Prostate gland (tissue), 2 donors: ENCODE results near the gene THPO. TPM values are rescaled to one million over a fixed set of nuclear protein-coding genes. Genes with fewer than 3 reads are reported as not detected.

Experiments
- DNase-seq: peaks from one replicate; pipeline ENCODE4 v3.0.0-alpha.2; 2019; ENCODE audit warnings: low spot score
- H3K27ac ChIP-seq, 2 donors: fragments of 200-600 bp; sonication (generic); 2 replicates each; pipeline ENCODE4 v1.5.1; 2017 to 2019
- H3K27me3 ChIP-seq: fragments of 200-600 bp; sonication (generic); replicated peaks from 2 replicates; pipeline ENCODE4 v1.5.1; 2019; ENCODE audit not compliant: insufficient read depth
- H3K36me3 ChIP-seq, 2 donors: fragments of 200-600 bp; sonication (generic); 1 replicate in 1 of 2; 2 replicates in 1 of 2; pipeline versions ENCODE4 v1.5.1 to v1.8.1; 2017 to 2019
- H3K4me1 ChIP-seq: fragments of 200-600 bp; sonication (generic); replicated peaks from 2 replicates; pipeline ENCODE4 v1.5.1; 2019
- H3K4me3 ChIP-seq, 2 donors: fragments of 200-600 bp; sonication (generic); 2 replicates each; pipeline ENCODE4 v1.5.1; 2017 to 2019
- H3K9me3 ChIP-seq: fragments of 200-600 bp; sonication (generic); 2 replicates; pipeline ENCODE4 v1.5.1; 2017
- POLR2A ChIP-seq: fragments of 450-650 bp; IDR thresholded peaks from one replicate; pipeline ENCODE4 v1.6.1; 2016; ENCODE audit warnings: antibody characterized with exemption, mild to moderate bottlenecking
- POLR2AphosphoS5 ChIP-seq: sonication (generic); formaldehyde crosslinking; IDR thresholded peaks from one replicate; pipeline ENCODE4 v1.6.1; 2017; ENCODE audit warnings: antibody characterized with exemption
- WGBS: methylation state at CpG from one replicate; pipeline ENCODE4 v1.1.5; 2018; 5-methylcytosine and 5-hydroxymethylcytosine counted together
- intact Hi-C: fragments of 100-400 bp; cut with DNase I; formaldehyde crosslinking; loops from one replicate; pipeline ENCODE4 v1.14.2; 2022
- total RNA-seq, 2 donors: library from RNA; depleted of rRNA; stranded (reverse); fragments of >200 nt; gene quantifications; one replicate each; pipeline ENCODE4 v1.1.0, GENCODE V29; 2016
- TF ChIP-seq, protein P1 (sequence below), 4 experiments: fragments of 200-600 bp in 2 of 4; fragments of 450-650 bp in 2 of 4; sonication (generic) in 2 of 4; IDR thresholded peaks; 1 replicate in 3 of 4; 2 replicates in 1 of 4; pipeline ENCODE4 v1.5.1; 2016 to 2019; ENCODE audit warnings: antibody characterized with exemption in 4 of 4, mild to moderate bottlenecking in 2 of 4, moderate library complexity in 2 of 4

THPO gene
- total RNA-seq, 2 donors from 2014 or later, result not detected

DNA sequence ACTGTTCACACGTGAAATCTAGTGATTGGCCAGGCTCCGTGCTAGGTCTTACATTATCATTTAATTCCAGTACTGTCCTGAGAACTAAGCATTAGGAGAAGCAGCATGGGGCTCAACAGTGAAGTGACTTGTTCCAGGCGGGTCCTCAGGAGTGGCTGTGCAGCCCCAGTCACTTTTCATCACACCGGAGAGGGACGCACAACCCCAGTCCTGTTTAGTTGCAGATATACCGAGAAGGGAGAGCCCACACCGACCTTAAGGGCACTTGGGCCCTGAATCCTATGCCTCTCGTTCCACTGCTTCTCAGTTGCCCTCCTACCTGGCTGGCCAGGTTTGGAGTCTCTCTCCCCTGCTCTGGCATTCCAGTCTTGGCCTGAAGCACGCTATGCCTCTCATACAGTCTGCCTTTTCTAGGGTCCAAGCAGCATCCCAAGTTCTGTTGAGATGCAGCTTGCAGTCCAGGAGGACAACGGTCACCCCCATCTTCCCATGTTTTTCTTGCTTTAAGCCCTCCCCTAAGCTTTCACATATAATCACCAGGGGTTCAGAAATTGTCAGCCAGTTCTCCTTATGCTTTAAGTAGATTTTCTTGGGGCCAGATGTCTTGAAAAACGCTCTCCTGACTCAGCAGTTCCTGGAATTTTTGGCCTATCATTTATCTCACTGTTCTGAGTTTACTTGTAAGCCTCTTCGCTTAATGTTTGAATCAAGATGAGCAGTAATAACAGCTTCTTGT is 30.5 kb downstream of the THPO start:
- 75% methylated on average over 12 of the region's 12 CpGs for WGBS
- DNase-seq, result no peak
- intact Hi-C loops, result no loop called here
- Histone ChIP-seq H3K9me3 (no peaks in the 10 kb centered on the region), H3K4me3 (no peak overlapping the region), H3K27me3 (no peaks in the 10 kb centered on the region), H3K36me3 (no peaks in the 10 kb centered on the region), H3K4me1 (no peaks in the 10 kb centered on the region), H3K27ac (no peak overlapping the region)
- TF ChIP-seq POLR2A, result no peak
- TF ChIP-seq, protein P1, sequence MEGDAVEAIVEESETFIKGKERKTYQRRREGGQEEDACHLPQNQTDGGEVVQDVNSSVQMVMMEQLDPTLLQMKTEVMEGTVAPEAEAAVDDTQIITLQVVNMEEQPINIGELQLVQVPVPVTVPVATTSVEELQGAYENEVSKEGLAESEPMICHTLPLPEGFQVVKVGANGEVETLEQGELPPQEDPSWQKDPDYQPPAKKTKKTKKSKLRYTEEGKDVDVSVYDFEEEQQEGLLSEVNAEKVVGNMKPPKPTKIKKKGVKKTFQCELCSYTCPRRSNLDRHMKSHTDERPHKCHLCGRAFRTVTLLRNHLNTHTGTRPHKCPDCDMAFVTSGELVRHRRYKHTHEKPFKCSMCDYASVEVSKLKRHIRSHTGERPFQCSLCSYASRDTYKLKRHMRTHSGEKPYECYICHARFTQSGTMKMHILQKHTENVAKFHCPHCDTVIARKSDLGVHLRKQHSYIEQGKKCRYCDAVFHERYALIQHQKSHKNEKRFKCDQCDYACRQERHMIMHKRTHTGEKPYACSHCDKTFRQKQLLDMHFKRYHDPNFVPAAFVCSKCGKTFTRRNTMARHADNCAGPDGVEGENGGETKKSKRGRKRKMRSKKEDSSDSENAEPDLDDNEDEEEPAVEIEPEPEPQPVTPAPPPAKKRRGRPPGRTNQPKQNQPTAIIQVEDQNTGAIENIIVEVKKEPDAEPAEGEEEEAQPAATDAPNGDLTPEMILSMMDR (IDR thresholded peaks at IDR 0.05), result no peak
- no peak for TF ChIP-seq POLR2AphosphoS5

DNA sequence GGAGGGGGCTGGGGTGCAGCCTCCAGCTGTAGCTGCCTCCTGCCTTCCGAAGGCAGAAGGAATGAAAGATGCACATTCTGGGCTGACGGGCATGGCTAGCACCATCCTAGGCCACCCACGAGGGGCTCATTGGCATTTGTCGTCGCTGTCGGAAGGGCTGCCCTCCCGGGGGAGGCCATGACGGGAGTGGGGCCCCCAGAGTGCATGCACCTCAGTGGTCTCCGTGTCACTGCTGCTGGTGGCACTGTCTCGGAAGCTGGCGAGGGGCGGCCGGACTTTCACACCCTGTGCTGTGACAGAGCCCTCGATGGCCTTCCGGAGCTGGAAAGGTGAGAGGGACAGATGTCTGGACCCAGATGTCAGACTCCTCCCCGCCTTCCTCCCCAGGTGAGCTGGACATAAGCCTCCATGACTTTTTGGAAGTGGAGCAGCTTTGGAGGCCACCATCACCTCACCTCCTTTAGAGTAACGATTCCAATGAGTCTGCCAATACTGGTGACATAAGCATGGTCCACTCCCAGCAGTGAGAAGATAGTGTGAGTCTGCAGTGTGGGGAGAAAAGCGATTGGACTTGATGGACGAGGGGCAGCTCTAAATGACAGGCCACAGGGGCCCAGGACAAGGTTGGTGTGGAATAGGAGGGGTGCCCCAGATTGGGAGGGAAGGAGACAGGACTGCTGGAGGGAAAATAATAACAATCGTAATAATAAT is 31.4 kb downstream of the THPO start:
- no peak for DNase-seq
- H3K36me3 ChIP-seq, result no peaks in the 10 kb centered on the region
- no peaks in the 10 kb centered on the region for H3K4me1 ChIP-seq
- no peak for TF ChIP-seq POLR2A
- TF ChIP-seq, protein P1 (IDR thresholded peaks at IDR 0.05), result no peak
- no peak for TF ChIP-seq POLR2AphosphoS5
- H3K9me3 ChIP-seq, result no peaks in the 10 kb centered on the region
- H3K27ac ChIP-seq, result no peak overlapping the region
- intact Hi-C loops, result no loop called here
- H3K4me3 ChIP-seq, result no peak overlapping the region
- WGBS, result 88% methylated on average over 20 of the region's 20 CpGs
- no peaks in the 10 kb centered on the region for H3K27me3 ChIP-seq

DNA sequence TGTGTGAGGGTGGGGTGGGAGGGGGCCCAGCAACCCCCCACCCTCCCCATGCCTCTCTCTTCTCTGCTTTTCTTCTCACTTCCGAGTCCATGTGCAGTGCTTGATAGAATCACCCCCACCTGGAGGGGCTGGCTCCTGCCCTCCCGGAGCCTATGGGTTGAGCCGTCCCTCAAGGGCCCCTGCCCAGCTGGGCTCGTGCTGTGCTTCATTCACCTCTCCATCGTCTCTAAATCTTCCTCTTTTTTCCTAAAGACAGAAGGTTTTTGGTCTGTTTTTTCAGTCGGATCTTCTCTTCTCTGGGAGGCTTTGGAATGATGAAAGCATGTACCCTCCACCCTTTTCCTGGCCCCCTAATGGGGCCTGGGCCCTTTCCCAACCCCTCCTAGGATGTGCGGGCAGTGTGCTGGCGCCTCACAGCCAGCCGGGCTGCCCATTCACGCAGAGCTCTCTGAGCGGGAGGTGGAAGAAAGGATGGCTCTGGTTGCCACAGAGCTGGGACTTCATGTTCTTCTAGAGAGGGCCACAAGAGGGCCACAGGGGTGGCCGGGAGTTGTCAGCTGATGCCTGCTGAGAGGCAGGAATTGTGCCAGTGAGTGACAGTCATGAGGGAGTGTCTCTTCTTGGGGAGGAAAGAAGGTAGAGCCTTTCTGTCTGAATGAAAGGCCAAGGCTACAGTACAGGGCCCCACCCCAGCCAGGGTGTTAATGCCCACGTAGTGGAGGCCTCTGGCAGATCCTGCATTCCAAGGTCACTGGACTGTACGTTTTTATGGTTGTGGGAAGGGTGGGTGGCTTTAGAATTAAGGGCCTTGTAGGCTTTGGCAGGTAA is 32.5 kb downstream of the THPO start:
- Histone ChIP-seq H3K4me1 (no peaks in the 10 kb centered on the region), H3K27ac (peak overlapping the region; percentile 8 to 18), H3K9me3 (no peaks in the 10 kb centered on the region), H3K36me3 (no peaks in the 10 kb centered on the region), H3K27me3 (no peaks in the 10 kb centered on the region), H3K4me3 (no peak overlapping the region)
- TF ChIP-seq, protein P1 (IDR thresholded peaks at IDR 0.05), result peak in 3 of 4 experiments; percentile 37 to 69 (median 62)
- TF ChIP-seq POLR2A, result no peak
- TF ChIP-seq POLR2AphosphoS5, result peak; percentile 87
- intact Hi-C loops, result no loop called here
- 37% methylated on average over 14 of the region's 14 CpGs for WGBS
- peak; percentile 73 for DNase-seq

DNA sequence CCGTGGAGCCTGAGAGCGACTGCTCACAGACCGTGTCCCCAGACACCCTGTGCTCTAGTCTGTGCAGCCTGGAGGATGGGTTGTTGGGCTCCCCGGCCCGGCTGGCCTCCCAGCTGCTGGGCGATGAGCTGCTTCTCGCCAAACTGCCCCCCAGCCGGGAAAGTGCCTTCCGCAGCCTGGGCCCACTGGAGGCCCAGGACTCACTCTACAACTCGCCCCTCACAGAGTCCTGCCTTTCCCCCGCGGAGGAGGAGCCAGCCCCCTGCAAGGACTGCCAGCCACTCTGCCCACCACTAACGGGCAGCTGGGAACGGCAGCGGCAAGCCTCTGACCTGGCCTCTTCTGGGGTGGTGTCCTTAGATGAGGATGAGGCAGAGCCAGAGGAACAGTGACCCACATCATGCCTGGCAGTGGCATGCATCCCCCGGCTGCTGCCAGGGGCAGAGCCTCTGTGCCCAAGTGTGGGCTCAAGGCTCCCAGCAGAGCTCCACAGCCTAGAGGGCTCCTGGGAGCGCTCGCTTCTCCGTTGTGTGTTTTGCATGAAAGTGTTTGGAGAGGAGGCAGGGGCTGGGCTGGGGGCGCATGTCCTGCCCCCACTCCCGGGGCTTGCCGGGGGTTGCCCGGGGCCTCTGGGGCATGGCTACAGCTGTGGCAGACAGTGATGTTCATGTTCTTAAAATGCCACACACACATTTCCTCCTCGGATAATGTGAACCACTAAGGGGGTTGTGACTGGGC is 33.3 kb downstream of the THPO start:
- intact Hi-C loops, result no loop called here
- Histone ChIP-seq H3K27ac (no peak overlapping the region), H3K4me1 (no peaks in the 10 kb centered on the region), H3K9me3 (no peaks in the 10 kb centered on the region), H3K4me3 (no peak overlapping the region), H3K36me3 (no peaks in the 10 kb centered on the region), H3K27me3 (no peaks in the 10 kb centered on the region)
- WGBS, result 71% methylated on average over 18 of the region's 24 CpGs
- DNase-seq, result no peak
- TF ChIP-seq POLR2AphosphoS5 (no peak), POLR2A (no peak)
- TF ChIP-seq, protein P1 (IDR thresholded peaks at IDR 0.05), result no peak
